PC-9 (cell line): Measurements from ENCODE around the gene CEP131. TPM values are rescaled to one million over a fixed set of nuclear protein-coding genes. Genes with fewer than 3 reads are reported as not detected.

Source experiments
- BruUV-seq: library from RNA; stranded (reverse); fragments of 400-500 nt; replicated peaks from 2 replicates; lab custom pipeline; 2021; lab: Mats Ljungman, UMichigan
- CTCF ChIA-PET: fragments of 300-600 bp; sonication (Branson Sonifier 250); formaldehyde crosslinking; loops from one replicate; lab custom pipeline; 2022; ENCODE audit warnings: antibody characterized with exemption; lab: Charles Lee
- POLR2A ChIA-PET: fragments of 300-600 bp; sonication (Branson Sonifier 250); formaldehyde crosslinking; loops from one replicate; lab custom pipeline; 2022; ENCODE audit warnings: antibody characterized with exemption; ENCODE audit not compliant: unreplicated experiment; lab: Charles Lee
- DNase-seq, 2 experiments: peaks; one replicate each; pipeline versions ENCODE4 v3.0.0 to v3.0.0-alpha.2; 2015 to 2022; ENCODE audit warnings: mixed read lengths in 1 of 2
- H2AFZ ChIP-seq: fragments of 200-600 bp; sonication (generic); 2 replicates; pipeline ENCODE4 v1.8.1; 2017; ENCODE audit warnings: antibody characterized with exemption
- H3F3A ChIP-seq: fragments of 200-600 bp; sonication (generic); 2 replicates; pipeline ENCODE4 v1.8.1; 2017; ENCODE audit warnings: antibody characterized with exemption, mild to moderate bottlenecking, low read depth; ENCODE audit not compliant: insufficient read depth
- H3K27ac ChIP-seq: fragments of 200-600 bp; sonication (generic); 2 replicates; pipeline ENCODE4 v1.6.1; 2016; ENCODE audit warnings: mixed run types
- H3K27me3 ChIP-seq: fragments of 200-600 bp; sonication (generic); 2 replicates; pipeline ENCODE4 v1.6.1; 2016; ENCODE audit warnings: low read depth, mixed run types; ENCODE audit not compliant: insufficient read depth
- H3K36me3 ChIP-seq: fragments of 200-600 bp; sonication (generic); 2 replicates; pipeline ENCODE4 v1.6.1; 2016; ENCODE audit warnings: low read depth, mixed run types
- H3K4me1 ChIP-seq: fragments of 200-600 bp; sonication (generic); replicated peaks from 2 replicates; pipeline ENCODE4 v1.6.1; 2016; ENCODE audit warnings: mixed run types; ENCODE audit not compliant: insufficient read depth
- H3K4me2 ChIP-seq: fragments of 200-600 bp; sonication (generic); 2 replicates; pipeline ENCODE4 v1.6.1; 2017; ENCODE audit warnings: mixed run types
- H3K4me3 ChIP-seq: fragments of 200-600 bp; sonication (generic); 2 replicates; pipeline ENCODE4 v1.6.1; 2016; ENCODE audit warnings: mixed run types
- H3K79me2 ChIP-seq: fragments of 200-600 bp; sonication (generic); 2 replicates; pipeline ENCODE4 v1.6.1; 2017; ENCODE audit warnings: low read depth, mixed run types
- H3K9me2 ChIP-seq: fragments of 200-600 bp; sonication (generic); 2 replicates; pipeline ENCODE4 v1.8.1; 2017; ENCODE audit warnings: mild to moderate bottlenecking; ENCODE audit not compliant: insufficient read depth
- H3K9me3 ChIP-seq: fragments of 200-600 bp; sonication (generic); 2 replicates; pipeline ENCODE4 v1.8.1; 2016; ENCODE audit warnings: low read depth; ENCODE audit not compliant: insufficient read depth
- H4K20me1 ChIP-seq: fragments of 200-600 bp; sonication (generic); 2 replicates; pipeline ENCODE4 v1.8.1; 2017; ENCODE audit not compliant: insufficient read depth
- EZH2 ChIP-seq: fragments of 200-600 bp; sonication (generic); IDR thresholded peaks from 2 replicates; pipeline ENCODE4 v1.8.0; 2017; ENCODE audit warnings: antibody characterized with exemption, low read depth
- intact Hi-C: fragments of 100-400 bp; cut with micrococcal nuclease; formaldehyde crosslinking; loops from one replicate; pipeline ENCODE4 v1.10.0; 2022; ENCODE audit not compliant: unreplicated experiment
- total RNA-seq: library from RNA; stranded (reverse); gene quantifications from 2 replicates; pipeline ENCODE4 v1.2.3, GENCODE V29; 2021
- TF ChIP-seq, protein P1 (sequence below): fragments of 200-600 bp; sonication (generic); conservative IDR thresholded peaks from 2 replicates; pipeline ENCODE4 v1.6.1; 2017; ENCODE audit warnings: mixed run types, antibody characterized with exemption, mild to moderate bottlenecking, moderate library complexity

The CEP131 gene
- total RNA-seq, 1 experiment from 2014 or later = 24.4 TPM

GRCh38 chr17:81207610-81208581, 14.9 kb downstream of the CEP131 start:
- intact Hi-C loops = no loop called here
- BruUV-seq = no TSS peak
- Histone ChIP-seq H3K9me3 (no peaks in the 10 kb centered on the region), H3K4me1 (no peaks in the 10 kb centered on the region), H3K27me3 (no peaks in the 10 kb centered on the region), H4K20me1 (no peaks in the 10 kb centered on the region), H3K27ac (no peak overlapping the region), H3K4me2 (no peak overlapping the region), H2AFZ (no peak overlapping the region), H3K4me3 (no peak overlapping the region), H3F3A (no peaks in the 10 kb centered on the region), H3K9me2 (no peaks in the 10 kb centered on the region), H3K36me3 (no peaks in the 10 kb centered on the region), H3K79me2 (no peaks in the 10 kb centered on the region)
- DNase-seq = no peak
- CTCF ChIA-PET = interaction anchor here (0.7 kb wide), 1 partner anchor 78 kb away, joined by 5 read pairs; no protein-coding TSS in a partner anchor
- POLR2A ChIA-PET = no interaction called here
- no peak for TF ChIP-seq EZH2
- TF ChIP-seq, protein P1, sequence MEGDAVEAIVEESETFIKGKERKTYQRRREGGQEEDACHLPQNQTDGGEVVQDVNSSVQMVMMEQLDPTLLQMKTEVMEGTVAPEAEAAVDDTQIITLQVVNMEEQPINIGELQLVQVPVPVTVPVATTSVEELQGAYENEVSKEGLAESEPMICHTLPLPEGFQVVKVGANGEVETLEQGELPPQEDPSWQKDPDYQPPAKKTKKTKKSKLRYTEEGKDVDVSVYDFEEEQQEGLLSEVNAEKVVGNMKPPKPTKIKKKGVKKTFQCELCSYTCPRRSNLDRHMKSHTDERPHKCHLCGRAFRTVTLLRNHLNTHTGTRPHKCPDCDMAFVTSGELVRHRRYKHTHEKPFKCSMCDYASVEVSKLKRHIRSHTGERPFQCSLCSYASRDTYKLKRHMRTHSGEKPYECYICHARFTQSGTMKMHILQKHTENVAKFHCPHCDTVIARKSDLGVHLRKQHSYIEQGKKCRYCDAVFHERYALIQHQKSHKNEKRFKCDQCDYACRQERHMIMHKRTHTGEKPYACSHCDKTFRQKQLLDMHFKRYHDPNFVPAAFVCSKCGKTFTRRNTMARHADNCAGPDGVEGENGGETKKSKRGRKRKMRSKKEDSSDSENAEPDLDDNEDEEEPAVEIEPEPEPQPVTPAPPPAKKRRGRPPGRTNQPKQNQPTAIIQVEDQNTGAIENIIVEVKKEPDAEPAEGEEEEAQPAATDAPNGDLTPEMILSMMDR = no peak

DNA sequence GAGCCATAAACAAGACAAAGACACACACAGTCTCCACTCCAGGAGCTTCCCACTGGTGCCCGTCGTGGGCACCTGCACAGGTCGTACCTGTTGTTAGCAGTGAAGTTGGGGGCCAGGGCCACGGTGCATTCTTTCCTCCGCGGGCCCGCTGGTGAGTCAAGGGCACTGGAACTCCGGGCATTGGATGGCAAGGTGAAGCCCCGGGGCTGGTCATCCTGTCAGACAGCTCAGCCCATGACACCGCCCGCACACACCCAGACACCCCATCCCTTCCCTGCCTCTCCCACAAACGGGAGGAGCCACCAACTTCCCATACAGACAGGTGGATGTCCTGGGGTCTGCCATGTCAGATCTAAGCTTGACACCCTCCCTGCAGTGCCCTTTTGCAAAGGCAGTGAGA, 16.1 kb downstream of the CEP131 start:
- POLR2A ChIA-PET = no interaction called here
- CTCF ChIA-PET = no interaction called here
- no peak for TF ChIP-seq EZH2
- TF ChIP-seq, protein P1 = no peak

DNA sequence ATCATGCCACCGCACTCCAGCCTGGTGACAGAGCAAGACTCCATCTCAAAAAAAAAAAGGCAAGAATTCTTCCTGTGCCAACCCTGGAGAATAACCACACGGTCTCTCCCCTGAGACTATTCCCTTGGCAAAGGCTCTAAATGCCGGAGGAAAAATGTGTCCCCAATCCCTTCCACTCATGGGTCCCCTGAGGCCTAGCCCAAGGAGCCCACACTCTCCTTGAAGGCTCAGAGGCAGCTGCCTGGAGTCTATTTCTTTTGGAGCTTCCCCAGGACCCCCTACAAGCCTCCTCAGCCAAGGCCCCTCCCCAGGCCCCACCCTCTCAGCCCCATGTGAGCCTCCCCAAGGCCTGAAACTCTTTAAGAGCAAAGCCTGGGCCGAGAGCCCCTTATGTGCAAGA, 16.6 kb downstream of the CEP131 start:
- Histone ChIP-seq H3F3A (no peaks in the 10 kb centered on the region), H3K27me3 (no peaks in the 10 kb centered on the region), H4K20me1 (no peaks in the 10 kb centered on the region), H3K4me2 (no peak overlapping the region), H3K27ac (no peak overlapping the region), H3K9me3 (no peaks in the 10 kb centered on the region), H3K4me1 (no peaks in the 10 kb centered on the region), H3K79me2 (no peaks in the 10 kb centered on the region), H3K36me3 (no peaks in the 10 kb centered on the region), H2AFZ (no peak overlapping the region), H3K9me2 (no peaks in the 10 kb centered on the region), H3K4me3 (no peak overlapping the region)
- intact Hi-C loops = no loop called here
- no TSS peak for BruUV-seq
- DNase-seq = no peak
- ChIA-PET POLR2A (no interaction called here), CTCF (no interaction called here)
- TF ChIP-seq, protein P1 = no peak
- TF ChIP-seq EZH2 = no peak

More for the DNA sequence above, 16.1 kb downstream of the CEP131 start:
- no peak for DNase-seq
- Histone ChIP-seq H3K9me3 (no peaks in the 10 kb centered on the region), H3K79me2 (no peaks in the 10 kb centered on the region), H3K4me2 (no peak overlapping the region), H3K4me1 (no peaks in the 10 kb centered on the region), H3K27me3 (no peaks in the 10 kb centered on the region), H3K9me2 (no peaks in the 10 kb centered on the region), H2AFZ (no peak overlapping the region), H3K27ac (no peak overlapping the region), H3K36me3 (no peaks in the 10 kb centered on the region), H3F3A (no peaks in the 10 kb centered on the region), H4K20me1 (no peaks in the 10 kb centered on the region), H3K4me3 (no peak overlapping the region)
- no TSS peak for BruUV-seq
- intact Hi-C loops = no loop called here
